ENCODE results near the gene SETBP1.

DNA sequence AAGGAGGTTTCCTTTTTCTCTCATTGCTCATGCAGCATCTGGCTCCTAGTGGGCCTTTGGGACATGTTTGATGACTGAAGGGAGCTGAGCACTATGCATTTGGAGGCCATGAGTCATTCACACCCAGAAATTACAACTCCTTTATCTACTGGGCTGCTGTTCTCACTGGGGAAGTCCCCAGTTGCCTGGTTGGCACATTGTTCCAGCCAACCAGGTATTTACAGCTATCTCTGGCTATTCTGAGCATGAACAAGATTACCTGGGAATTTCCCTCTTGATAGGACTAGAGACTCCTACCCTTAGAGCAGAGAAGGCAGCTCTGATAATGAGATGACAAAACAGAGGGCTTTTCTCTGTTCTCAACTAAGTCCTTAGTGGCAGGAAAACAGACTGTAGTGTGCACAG, 206.5 kb downstream of the SETBP1 start:
- TF ChIP-seq RAD21 (IDR thresholded peaks at IDR 0.05; ENCODE audit: low read length), result no peak
- TF ChIP-seq, protein P1, sequence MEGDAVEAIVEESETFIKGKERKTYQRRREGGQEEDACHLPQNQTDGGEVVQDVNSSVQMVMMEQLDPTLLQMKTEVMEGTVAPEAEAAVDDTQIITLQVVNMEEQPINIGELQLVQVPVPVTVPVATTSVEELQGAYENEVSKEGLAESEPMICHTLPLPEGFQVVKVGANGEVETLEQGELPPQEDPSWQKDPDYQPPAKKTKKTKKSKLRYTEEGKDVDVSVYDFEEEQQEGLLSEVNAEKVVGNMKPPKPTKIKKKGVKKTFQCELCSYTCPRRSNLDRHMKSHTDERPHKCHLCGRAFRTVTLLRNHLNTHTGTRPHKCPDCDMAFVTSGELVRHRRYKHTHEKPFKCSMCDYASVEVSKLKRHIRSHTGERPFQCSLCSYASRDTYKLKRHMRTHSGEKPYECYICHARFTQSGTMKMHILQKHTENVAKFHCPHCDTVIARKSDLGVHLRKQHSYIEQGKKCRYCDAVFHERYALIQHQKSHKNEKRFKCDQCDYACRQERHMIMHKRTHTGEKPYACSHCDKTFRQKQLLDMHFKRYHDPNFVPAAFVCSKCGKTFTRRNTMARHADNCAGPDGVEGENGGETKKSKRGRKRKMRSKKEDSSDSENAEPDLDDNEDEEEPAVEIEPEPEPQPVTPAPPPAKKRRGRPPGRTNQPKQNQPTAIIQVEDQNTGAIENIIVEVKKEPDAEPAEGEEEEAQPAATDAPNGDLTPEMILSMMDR (conservative IDR thresholded peaks at IDR 0.05; ENCODE audit: low read depth, low read length), result no peak
- no peak for TF ChIP-seq CEBPB (IDR thresholded peaks at IDR 0.05; ENCODE audit: low read depth, low read length)
- no peak for TF ChIP-seq SMC3 (IDR thresholded peaks at IDR 0.05; ENCODE audit: low read depth, low read length)
- TF ChIP-seq POLR2A (IDR thresholded peaks at IDR 0.05; ENCODE audit: low read depth, low read length), result no peak
- TF ChIP-seq RFX5 (IDR thresholded peaks at IDR 0.05; ENCODE audit: low read depth, low read length), result no peak
- TF ChIP-seq MXI1 (IDR thresholded peaks at IDR 0.05; ENCODE audit: borderline replicate concordance, low read depth, low read length), result no peak
- TF ChIP-seq USF2 (IDR thresholded peaks at IDR 0.05; ENCODE audit: low read depth, low read length), result no peak
- no peak for TF ChIP-seq NFE2L2 (IDR thresholded peaks at IDR 0.05; ENCODE audit: low read depth, low read length)
- no peak for TF ChIP-seq MAZ (IDR thresholded peaks at IDR 0.05; ENCODE audit: borderline replicate concordance, low read depth, low read length)
- no peak for TF ChIP-seq CHD1 (IDR thresholded peaks at IDR 0.05; ENCODE audit: low read depth, low read length)
- TF ChIP-seq BHLHE40 (IDR thresholded peaks at IDR 0.05; ENCODE audit: low read depth, low read length), result no peak

Measured in IMR-90 (cell line).